ENCODE data around the gene RIC8A. TPM values are rescaled to one million over a fixed set of nuclear protein-coding genes. Genes with fewer than 3 reads are reported as not detected.
"Not testable (repeated sequence)": the region's sequence is repeated elsewhere in the genome, so short reads cannot be mapped to it uniquely, and the experiment has no call there.

Gene RIC8A
- total and polyA plus RNA-seq, 8 donors: 29.7 to 49.3 (median 40.9) TPM

- no peaks in the 10 kb centered on the region for H3K27me3 ChIP-seq
- no peaks in the 10 kb centered on the region for H3K36me3 ChIP-seq
- intact Hi-C loops (cut with DNase I): no loop called here
- H3K4me3 ChIP-seq: peak within 1 kb of the TSS; percentile 87 to 99 (median 92)
- ATAC-seq: peak; percentile 92 to 97 (median 92)
- DNase-seq: peak; percentile 80 to 93 (median 84)
- H3K9me3 ChIP-seq: no peaks in the 10 kb centered on the region
- FAIRE-seq: no peak
- H3K27ac ChIP-seq: peak within 1 kb of the TSS; percentile 83 to 95 (median 92)
- peaks cover 7 to 23% (median 9%) of the 10 kb centered on the region in 3 donors for H3K4me1 ChIP-seq
- TF ChIP-seq CTCF (IDR thresholded peaks at IDR 0.05): no peak
- 1% methylated on average over 62 of the region's 62 CpGs for WGBS, 2 donors
Observed at GRCh38 chr11:236774-237767, 29.6 kb downstream of the RIC8A start, which contains the start of gene PSMD13. Gene PSMD13, plus strand, starts transcription at chr11:236976. Its CDS starts 74 bp downstream, at chr11:237050.

DNA sequence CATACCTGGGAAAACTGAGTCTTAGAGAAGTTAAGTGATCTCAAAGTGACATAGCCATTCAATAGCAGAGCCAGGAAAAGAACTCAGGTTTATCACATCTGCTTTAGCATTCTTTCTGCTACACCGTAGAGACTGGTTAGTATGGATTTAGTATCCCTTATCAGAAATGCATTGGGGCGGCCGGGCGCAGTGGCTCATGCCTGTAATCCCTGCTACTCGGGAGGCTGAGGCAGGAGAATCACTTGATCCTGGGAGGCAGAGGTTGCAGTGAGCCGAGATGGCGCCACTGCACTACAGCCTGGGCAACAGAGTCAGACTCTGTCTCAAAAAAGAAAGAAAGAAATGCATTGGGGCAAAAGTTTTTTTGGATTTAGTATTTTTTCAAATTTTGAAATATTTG lies 30.8 kb downstream of the RIC8A start:
- ATAC-seq; H3K4me3 ChIP-seq; H3K36me3 ChIP-seq; H3K9me3 ChIP-seq; H3K27me3 ChIP-seq; H3K27ac ChIP-seq; FAIRE-seq; DNase-seq; intact Hi-C loops (cut with DNase I): not testable (repeated sequence)
- H3K4me1 ChIP-seq: peaks cover 7 to 23% (median 9%) of the 10 kb centered on the region in 3 donors
- 70 to 77% methylated on average over 7 of the region's 7 CpGs for WGBS, 2 donors

DNA sequence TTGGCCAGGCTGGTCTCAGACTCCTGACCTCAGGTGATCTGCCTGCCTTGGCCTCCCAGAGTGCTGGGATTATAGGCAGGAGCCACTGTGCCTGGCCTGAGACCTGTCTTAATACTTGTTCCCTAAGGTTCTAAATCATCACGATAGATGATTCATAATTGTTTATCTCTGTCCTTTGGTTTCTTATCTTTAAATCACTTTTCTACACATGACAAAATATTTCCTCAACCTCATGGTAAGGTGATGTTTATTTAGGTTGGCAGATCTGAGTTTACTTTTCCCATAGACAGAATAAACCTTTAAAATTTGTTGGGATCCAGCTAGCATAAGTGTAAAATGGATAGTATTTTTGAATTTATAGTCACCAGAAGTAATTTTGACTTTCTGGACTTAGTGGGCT lies 32.8 kb downstream of the RIC8A start:
- WGBS, 2 donors: 25 to 38% methylated on average over 1 of the region's 1 CpG
- Histone ChIP-seq H3K9me3 (no peaks in the 10 kb centered on the region), H3K27me3 (no peaks in the 10 kb centered on the region), H3K36me3 (peaks cover 0 to 17% (median 0%) of the 10 kb centered on the region in 3 donors), H3K27ac (no peak overlapping the region), H3K4me1 (peaks cover 4 to 18% (median 7%) of the 10 kb centered on the region in 3 donors), H3K4me3 (no peak overlapping the region)
- FAIRE-seq (no peak), DNase-seq (no peak), ATAC-seq (no peak)
- intact Hi-C loops (cut with DNase I): no loop called here
- TF ChIP-seq CTCF (IDR thresholded peaks at IDR 0.05): no peak

GRCh38 chr11:241634-242033 lies 34.1 kb downstream of the RIC8A start:
- FAIRE-seq (no peak), DNase-seq (no peak), ATAC-seq (no peak)
- intact Hi-C loops (cut with DNase I): no loop called here
- Histone ChIP-seq H3K36me3 (peaks cover 0 to 25% (median 0%) of the 10 kb centered on the region in 3 donors), H3K4me1 (peaks cover 4 to 15% (median 7%) of the 10 kb centered on the region in 3 donors), H3K27me3 (no peaks in the 10 kb centered on the region), H3K4me3 (no peak overlapping the region), H3K9me3 (no peaks in the 10 kb centered on the region), H3K27ac (no peak overlapping the region)
- WGBS, 2 donors: 91 to 92% methylated on average over 5 of the region's 5 CpGs
- no peak for TF ChIP-seq CTCF (IDR thresholded peaks at IDR 0.05)

GRCh38 chr11:244376-244775 lies 36.9 kb downstream of the RIC8A start:
- peaks cover 0 to 4% (median 0%) of the 10 kb centered on the region in 3 donors for H3K4me1 ChIP-seq
- intact Hi-C loops (cut with DNase I): no loop called here
- no peak for ATAC-seq
- no peaks in the 10 kb centered on the region for H3K27me3 ChIP-seq
- H3K9me3 ChIP-seq: no peaks in the 10 kb centered on the region
- no peak overlapping the region for H3K4me3 ChIP-seq
- H3K27ac ChIP-seq: no peak overlapping the region
- H3K36me3 ChIP-seq: peaks cover 0 to 46% (median 10%) of the 10 kb centered on the region in 3 donors
- no peak for TF ChIP-seq CTCF (IDR thresholded peaks at IDR 0.05)
- no peak for FAIRE-seq
- WGBS, 2 donors: 90 to 93% methylated on average over 2 of the region's 2 CpGs
- no peak for DNase-seq
